IPS-NIHi7 (cell line): ENCODE results near the gene RPS6KB1.
A peak's percentile ranks its signal among the peaks of the same experiment; 100 is the strongest.
"Not testable (repeated sequence)": the region's sequence is repeated elsewhere in the genome, so short reads cannot be mapped to it uniquely, and the experiment has no call there.

Source experiments
- DNase-seq: peaks from one replicate; pipeline ENCODE4 v3.0.0; 2012; ENCODE audit warnings: mixed read lengths; ENCODE audit errors: extremely low spot score

RPS6KB1 gene

GRCh38 chr17:59870482-59870881, 22.4 kb upstream of the RPS6KB1 start:
- DNase-seq = no peak

GRCh38 chr17:59872351-59872750, 20.6 kb upstream of the RPS6KB1 start:
- DNase-seq = no peak

DNA sequence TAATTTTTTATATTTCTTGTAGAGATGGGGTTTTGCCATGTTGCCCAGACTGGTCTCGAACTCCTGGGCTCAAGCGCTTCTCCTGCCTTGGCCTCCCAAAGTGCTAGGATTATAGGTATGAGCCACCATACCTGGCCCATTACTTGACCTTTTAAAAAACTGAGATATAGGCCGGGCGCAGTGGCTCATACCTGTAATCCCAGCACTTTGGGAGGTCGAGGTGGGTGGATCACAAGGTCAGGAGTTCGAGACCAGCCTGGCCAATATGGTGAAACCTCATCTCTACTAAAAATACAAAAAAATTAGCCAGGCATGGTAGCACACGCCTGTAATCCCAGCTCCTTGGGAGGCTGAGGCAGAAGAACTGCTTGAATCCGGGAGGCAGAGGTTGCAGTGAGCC, 19.5 kb upstream of the RPS6KB1 start:
- DNase-seq = not testable (repeated sequence)

DNA sequence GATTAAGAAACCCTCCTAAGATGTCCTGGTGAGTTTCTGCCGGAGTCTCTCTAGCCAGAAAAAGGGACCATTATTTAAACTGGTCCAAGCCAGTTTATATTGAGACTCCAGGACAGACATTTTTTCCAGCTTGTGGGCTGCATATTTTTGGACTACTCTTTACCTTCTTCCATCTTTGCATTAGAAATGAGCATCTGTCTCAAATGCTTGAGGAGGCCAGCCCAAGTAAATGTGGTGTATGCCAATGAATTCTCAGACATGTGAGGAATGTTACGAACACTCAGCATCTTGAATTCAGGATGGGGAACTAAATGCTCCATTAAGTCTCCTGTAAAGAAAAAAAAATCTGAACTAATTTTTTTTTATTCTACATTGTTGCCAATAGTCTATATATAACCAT, 18.5 kb upstream of the RPS6KB1 start:
- no peak for DNase-seq

GRCh38 chr17:59876107-59876506, 16.8 kb upstream of the RPS6KB1 start:
- no peak for DNase-seq

DNA sequence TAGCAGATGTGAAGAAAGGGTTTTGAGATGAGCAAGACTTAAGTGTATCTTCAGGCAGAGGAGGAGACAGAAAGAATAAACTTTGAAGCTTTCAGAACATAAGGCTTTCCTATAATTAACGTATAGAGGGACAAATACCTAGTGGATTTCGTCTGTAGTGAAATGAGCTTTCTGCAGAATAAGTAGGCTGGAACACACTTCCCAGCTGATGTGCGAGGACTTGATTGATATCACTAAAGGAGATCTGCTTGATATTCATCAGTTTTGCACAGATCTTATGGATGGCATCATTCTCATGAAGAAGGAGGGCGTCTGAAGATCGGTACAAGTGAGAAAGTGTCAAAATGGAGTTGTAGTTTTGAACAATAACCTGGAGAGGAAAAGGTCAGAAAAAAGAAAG, 15.0 kb upstream of the RPS6KB1 start:
- no peak for DNase-seq

- no peak for DNase-seq
These were observed 14.3 kb upstream of the RPS6KB1 start for GRCh38 chr17:59878624-59879023.

DNA sequence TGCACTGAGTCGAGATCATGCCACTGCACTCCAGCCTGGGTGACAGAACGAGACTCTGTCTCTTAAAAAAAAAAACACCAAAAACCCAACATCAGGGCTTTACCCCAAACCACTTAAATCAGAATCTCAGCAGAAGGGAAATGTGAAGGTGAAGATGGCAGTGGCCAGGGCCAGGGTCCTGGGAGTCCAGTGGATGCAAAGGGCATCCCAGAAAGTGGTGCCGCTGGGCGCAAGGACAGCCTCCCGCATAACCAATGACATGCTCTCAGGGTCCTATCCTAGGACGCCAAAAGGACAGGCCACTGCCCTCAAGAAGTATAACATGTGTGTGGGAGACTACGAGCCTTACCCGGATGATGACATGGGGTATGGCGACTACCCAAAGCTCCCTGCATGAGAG, 8.1 kb upstream of the RPS6KB1 start:
- no peak for DNase-seq

DNA sequence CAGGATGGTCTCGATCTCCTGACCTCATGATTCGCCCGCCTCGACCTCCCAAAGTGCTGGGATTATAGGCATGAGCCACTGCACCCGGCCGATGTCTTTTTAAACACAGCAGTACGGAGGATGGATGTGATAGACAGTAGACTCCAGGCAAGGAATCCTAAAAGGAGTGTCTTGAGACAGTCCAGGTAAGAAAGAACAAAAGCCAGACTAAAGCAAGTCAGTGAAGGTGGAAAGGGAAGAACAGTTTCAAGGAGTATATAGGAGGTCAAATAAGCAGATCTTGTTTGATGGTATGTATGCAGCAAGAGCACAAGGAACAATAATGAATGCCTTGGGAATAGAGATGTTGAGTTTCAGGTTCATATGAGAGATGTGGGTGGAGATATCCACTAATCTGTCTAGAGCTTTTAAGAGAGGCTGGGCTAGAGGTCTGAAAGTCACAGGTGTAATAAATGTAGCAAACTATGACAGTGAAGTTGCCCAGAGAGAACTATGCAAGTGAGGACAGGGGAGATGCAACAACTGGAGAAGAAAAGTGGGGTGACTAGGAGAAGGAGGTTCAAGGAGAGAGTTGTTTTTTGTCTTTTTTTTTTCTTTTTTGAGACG, 4.7 kb upstream of the RPS6KB1 start:
- DNase-seq = no peak

GRCh38 chr17:59890720-59891119, 2.2 kb upstream of the RPS6KB1 start:
- no peak for DNase-seq

GRCh38 chr17:59892251-59892923, 534 bp upstream of the RPS6KB1 start:
- peak; percentile 59 for DNase-seq

DNA sequence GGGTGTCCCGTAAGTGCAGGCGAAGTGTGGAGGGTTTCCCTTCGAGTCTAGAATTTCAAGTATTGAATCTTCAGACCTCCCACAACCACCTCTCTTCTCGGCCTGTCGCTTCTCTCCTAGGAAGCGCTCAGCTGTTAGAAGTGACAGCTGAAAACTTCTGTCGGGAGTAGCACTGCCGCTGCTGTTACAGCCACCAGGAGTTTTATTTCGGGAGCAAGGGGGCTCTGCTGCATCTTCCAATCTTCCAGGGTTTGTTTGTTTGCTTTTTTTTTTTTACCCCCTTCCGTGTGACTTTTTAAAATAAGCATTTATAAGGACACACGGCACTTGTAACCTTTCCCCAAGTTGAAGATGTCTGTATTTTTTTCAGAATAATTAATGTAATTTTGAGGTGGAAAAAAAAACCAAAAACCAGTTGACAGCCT, 767 bp downstream of the RPS6KB1 start:
- peak; percentile 48 for DNase-seq

DNA sequence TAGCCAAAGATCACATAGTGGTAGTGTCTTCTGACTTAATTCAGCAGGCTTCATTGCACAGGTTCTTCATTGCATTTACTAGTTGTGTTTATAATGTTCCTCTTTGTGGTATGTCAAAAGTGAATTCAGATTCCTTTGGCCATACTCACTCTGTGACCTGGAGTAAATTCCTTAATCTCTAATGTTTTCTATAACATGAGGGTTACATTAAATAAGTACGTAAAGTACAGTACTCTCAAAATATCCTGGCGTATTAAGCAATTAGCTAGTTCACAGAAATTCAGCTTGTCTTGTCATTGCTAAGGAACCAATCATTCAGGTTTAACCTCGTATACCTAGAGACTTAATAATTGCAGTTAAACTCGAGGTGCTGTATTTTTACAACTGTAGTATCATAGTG, 4.2 kb downstream of the RPS6KB1 start:
- no peak for DNase-seq

DNA sequence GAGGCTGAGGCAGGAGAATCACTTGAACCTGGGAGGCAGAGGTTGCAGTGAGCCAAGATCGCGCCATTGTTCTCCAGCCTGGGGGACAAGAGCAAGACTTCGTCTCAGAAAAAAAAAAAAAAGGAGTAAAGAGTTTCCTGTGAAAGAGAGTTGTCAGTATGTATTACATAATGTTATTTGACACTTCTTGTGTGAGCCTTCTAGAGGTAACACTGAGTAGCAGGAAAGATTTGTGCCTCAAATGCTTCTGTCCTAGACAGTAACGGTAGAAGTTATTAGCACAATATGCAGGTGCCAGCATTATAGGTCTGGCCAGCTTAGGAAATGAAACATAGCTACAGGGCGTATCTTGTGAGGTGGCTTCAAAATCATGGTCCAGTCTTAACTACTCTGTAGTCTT, 6.2 kb downstream of the RPS6KB1 start:
- DNase-seq = no peak

- DNase-seq = no peak
These were observed 8.7 kb downstream of the RPS6KB1 start for GRCh38 chr17:59901604-59902003.

DNA sequence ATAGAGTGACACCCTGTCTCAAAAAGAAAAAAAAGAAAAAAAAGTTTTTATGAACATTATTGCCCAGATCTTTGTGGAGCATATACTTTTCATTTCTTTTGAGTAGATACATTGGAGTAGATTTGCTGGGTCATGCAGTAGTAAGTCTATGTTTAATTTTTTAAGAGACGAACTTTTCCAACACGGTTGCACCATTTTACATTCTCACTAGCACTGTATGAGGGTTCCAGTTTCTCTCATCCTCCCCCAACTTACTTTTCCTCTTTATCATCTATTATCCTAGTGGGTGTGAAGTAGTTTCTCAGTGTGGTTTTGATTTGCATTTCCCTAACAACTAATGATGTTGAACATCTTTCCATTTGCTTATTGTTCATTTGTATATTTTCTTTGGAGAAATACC, 10.5 kb downstream of the RPS6KB1 start:
- no peak for DNase-seq

DNA sequence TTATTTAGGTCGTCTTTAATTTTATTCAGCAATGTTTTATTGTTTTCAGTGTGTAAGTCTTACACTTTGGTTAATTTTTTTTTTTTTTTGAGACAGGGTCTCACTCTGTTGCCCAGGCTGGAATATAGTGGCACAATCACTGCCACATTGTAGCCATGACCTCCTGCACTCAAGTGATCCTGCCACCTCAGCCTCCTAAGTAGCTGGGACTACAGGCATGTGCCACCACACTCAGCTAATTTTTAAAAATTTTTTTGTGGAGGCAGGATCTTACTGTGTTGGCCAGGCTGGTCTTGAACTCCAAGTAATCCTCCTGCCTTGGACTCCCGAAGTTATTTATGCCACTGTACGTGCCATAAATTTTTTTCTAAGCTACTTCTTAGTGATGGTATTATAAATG, 14.5 kb downstream of the RPS6KB1 start:
- no peak for DNase-seq

DNA sequence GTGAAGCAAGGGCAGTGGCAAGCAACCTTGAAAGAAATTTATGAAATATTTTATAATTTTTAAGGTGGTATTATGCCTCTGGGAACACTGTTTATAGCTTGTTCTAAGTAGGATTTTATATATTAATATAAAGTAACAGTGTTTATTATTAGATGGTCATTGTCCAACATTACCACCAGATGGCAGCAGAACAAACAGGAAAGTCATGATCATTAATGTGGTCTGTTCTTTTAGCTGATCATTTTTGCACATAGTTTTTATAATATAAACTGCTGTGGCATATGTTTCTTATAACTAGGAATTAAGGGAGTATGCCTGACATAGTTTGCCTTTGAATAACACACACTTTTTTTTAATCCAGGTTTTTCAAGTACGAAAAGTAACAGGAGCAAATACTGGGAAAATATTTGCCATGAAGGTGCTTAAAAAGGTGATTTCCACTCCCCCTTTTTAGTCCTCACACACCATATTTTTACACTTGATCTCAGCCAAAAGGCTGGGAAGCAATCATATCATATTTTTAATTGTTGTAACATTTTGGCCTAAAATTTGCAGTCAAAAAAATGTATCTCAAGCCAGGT, 21.4 kb downstream of the RPS6KB1 start:
- DNase-seq = peak; percentile 50

GRCh38 chr17:59916446-59916845, 23.5 kb downstream of the RPS6KB1 start:
- DNase-seq = no peak

- DNase-seq = not testable (repeated sequence)
These were observed 27.7 kb downstream of the RPS6KB1 start for GRCh38 chr17:59920637-59921036.

GRCh38 chr17:59930121-59930520, 37.2 kb downstream of the RPS6KB1 start:
- not testable (repeated sequence) for DNase-seq

GRCh38 chr17:59930768-59931167, 37.8 kb downstream of the RPS6KB1 start:
- DNase-seq = not testable (repeated sequence)

DNA sequence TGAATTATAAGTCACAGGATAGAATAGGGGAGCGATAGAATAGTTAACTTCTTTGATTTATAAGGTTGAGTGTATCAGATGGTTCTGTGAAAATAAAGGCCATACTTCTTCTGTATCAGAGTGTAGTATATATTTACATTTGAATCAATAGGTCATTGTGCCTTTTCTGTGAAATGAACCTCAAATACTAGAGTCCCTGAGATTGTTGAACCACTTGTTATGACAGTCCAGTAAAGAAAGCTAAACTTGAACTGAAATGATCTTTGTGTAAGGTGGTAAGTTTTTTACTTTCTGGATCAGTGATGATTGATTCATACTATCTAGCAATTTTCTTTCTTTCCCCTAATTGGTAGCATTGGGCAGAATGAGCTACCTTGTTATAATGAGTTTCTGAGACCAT, 40.4 kb downstream of the RPS6KB1 start:
- not testable (repeated sequence) for DNase-seq
